GM10266 (cell line): ENCODE data around the gene TOX2.

Source experiments
- DNase-seq: peaks from one replicate; pipeline ENCODE4 v3.0.0; 2012; ENCODE audit errors: extremely low spot score
- TF ChIP-seq, protein P1 (sequence below): IDR thresholded peaks from 2 replicates; pipeline ENCODE4 v1.5.1; 2012; ENCODE audit warnings: mild to moderate bottlenecking, low read depth; ENCODE audit not compliant: control insufficient read depth, insufficient read depth; ENCODE audit errors: missing control alignments

Gene TOX2

DNA sequence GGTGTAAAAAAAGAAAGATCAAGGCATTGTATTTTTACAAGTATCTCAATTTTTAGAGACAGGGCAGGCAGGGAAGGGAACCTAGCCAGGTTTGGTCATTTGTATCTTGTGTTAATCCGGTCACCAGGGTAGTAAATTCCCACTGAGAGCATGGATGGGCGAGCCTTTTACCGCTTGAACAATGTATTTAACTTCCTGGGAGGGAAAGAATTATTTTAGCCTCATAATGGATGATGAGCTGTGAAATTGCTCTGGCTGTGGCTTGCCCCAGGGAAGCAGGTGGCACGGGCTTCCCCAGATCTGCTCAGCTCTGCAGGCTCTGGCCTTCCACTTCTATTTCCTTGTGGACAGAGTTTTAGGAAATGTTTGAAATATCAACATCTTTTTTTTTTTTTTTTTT, 72.9 kb downstream of the TOX2 start:
- no peak for DNase-seq
- TF ChIP-seq, protein P1, sequence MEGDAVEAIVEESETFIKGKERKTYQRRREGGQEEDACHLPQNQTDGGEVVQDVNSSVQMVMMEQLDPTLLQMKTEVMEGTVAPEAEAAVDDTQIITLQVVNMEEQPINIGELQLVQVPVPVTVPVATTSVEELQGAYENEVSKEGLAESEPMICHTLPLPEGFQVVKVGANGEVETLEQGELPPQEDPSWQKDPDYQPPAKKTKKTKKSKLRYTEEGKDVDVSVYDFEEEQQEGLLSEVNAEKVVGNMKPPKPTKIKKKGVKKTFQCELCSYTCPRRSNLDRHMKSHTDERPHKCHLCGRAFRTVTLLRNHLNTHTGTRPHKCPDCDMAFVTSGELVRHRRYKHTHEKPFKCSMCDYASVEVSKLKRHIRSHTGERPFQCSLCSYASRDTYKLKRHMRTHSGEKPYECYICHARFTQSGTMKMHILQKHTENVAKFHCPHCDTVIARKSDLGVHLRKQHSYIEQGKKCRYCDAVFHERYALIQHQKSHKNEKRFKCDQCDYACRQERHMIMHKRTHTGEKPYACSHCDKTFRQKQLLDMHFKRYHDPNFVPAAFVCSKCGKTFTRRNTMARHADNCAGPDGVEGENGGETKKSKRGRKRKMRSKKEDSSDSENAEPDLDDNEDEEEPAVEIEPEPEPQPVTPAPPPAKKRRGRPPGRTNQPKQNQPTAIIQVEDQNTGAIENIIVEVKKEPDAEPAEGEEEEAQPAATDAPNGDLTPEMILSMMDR: no peak

DNA sequence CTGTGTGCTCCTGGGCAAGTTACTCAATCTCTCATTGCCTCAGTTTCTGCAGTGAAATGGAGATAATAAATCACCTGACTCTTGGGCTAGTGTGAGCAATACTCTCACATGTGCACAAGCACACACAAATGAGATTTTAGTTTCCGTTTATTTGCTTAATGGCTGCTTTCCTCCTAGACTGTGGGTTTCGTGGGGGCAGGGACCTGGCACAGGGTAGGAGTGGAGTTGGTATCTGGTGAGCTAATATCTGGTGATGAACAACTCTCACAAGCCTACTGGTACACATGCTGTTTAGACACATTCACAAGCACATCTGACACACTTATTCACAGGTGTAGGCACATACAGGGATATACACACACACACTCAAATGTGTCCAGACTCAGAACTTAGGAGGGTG, 73.8 kb downstream of the TOX2 start:
- TF ChIP-seq, protein P1: no peak
- DNase-seq: no peak

DNA sequence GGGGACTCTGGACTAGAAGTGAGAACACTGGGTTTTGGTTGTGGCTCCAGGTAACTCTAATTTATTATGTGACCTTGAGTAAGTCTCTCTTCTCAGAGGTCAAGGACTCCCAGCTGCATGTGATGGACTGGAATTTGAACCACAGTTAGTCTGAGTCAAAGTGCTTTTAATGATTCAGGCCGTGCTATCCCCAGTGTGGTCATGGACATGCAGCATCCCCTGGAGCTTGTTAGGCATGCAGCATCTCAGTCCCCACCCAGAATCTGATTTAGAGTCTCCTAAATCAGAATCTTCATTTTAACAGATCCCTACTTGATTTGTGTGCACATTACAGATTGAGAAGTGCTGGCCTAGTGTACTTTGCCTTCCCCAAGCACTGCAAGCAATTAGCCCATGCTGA, 74.2 kb downstream of the TOX2 start:
- TF ChIP-seq, protein P1: no peak
- DNase-seq: no peak

DNA sequence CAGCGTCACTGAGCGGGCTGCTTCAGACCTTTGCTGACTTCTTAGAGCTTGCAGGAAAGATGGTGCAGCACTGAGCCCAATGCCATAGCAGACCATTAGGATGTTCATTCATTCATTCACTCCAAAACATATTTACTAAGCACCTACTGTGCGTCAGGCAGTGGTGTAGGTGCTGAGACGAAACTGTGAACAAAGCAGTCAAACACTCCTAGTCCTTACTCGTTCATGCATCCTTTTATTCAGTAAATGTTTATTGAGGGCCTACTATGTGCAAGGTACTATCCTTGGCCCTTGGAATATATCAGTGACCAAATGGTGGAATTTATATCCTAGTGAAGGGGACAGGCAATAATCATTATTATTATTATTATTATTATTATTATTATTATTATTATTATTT, 76.6 kb downstream of the TOX2 start:
- DNase-seq: no peak
- TF ChIP-seq, protein P1: no peak

DNA sequence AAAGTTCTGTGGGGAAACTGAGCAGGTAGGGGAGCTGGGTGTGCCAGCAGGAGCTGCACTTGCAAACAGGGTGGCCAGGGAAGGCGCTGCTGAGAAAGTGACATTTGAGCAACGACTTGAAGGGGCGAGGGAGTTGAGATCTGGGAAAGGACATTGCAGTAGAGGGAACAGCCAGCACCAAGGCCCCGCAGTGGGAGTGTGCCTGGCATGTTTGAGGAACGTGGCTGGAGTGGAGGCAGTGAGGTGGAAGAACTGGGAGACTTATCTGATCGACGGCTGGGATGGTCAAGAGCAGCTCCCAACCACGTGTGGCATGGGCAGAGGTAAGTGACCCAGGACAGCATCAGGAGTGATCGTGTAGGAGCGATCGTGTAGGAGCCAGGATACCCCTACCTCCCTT, 77.3 kb downstream of the TOX2 start:
- DNase-seq: no peak
- TF ChIP-seq, protein P1: no peak

DNA sequence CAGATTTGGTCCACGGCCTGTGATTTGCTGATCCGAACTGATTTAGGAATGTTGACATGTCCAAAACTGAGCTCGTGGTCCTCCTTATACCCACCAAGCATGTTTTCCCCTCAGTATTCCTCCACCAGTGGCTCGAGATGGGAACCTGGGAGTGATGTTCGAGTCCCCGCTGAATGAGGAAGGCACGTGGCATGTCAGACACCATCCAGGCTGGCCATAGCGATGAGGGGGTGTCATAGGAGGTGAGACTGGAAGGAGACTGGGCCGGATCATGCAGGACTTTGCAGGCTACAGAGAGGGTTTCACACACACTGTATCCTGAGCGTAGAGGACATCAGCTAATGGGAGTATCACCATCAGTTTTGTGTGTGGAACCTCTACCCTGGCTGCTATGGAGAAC, 78.2 kb downstream of the TOX2 start:
- TF ChIP-seq, protein P1: no peak
- DNase-seq: no peak

DNA sequence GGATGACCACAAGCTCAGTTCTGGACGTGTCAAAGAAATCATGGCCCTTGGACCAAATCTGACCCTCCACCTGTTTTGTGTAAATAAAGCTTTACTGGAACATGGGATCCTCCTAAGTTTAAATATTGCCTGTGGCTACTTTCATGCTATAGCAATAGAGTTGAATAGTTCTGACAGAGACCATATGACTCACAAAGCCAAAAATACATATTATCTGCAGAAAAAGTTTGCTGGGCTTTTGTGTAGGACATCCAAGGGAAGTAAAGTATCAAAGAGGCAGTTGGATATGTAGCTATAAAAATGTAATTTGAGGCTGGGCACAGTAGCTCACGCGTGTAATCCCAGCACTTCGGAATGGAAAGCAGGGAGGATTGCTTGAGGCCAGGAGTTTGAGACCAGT, 78.9 kb downstream of the TOX2 start:
- DNase-seq: no peak
- TF ChIP-seq, protein P1: no peak
